T-helper 17 cell (primary cell): ENCODE results near the gene SYPL2. TPM values are rescaled to one million over a fixed set of nuclear protein-coding genes. Genes with fewer than 3 reads are reported as not detected.
"Not testable (repeated sequence)": the region's sequence is repeated elsewhere in the genome, so short reads cannot be mapped to it uniquely, and the experiment has no call there.

ENCODE experiments used
- ATAC-seq: fragments of 150-1000 bp; cut with Tn5 transposase; 2 replicates; pipeline ENCODE4 v1.10.0; 2021; ENCODE audit warnings: mild to moderate bottlenecking, moderate library complexity
- DNase-seq, 3 donors: peaks; one replicate each; pipeline versions ENCODE4 v3.0.0 to v3.0.0-alpha.2; 2020 to 2021
- H3K9me3 ChIP-seq: one replicate; pipeline ENCODE4 v1.7.0; 2013; ENCODE audit warnings: low read length, mild to moderate bottlenecking; ENCODE audit not compliant: control insufficient read depth, poor library complexity, severe bottlenecking
- H3K27ac Mint-ChIP-seq: one replicate; pipeline ENCODE4 v1.8.0; 2022; ENCODE audit warnings: mild to moderate bottlenecking, moderate library complexity, mixed read lengths
- H3K27me3 Mint-ChIP-seq: one replicate; pipeline ENCODE4 v1.8.0; 2022; ENCODE audit warnings: mixed read lengths
- H3K36me3 Mint-ChIP-seq: one replicate; pipeline ENCODE4 v1.8.0; 2022; ENCODE audit warnings: low read depth, mixed read lengths
- H3K4me1 Mint-ChIP-seq: one replicate; pipeline ENCODE4 v1.8.0; 2022; ENCODE audit warnings: mild to moderate bottlenecking, mixed read lengths
- H3K4me3 Mint-ChIP-seq: one replicate; pipeline ENCODE4 v1.8.0; 2022; ENCODE audit warnings: mild to moderate bottlenecking, moderate library complexity, mixed read lengths
- total RNA-seq, 4 donors: library from RNA in 2 of 4; stranded (reverse) in 2 of 4; gene quantifications; one replicate each; pipeline ENCODE4 v1.2.3 and lab custom pipeline; 2022 to 2026

Gene SYPL2
- total RNA-seq, 2 donors from 2014 or later: not detected

DNA sequence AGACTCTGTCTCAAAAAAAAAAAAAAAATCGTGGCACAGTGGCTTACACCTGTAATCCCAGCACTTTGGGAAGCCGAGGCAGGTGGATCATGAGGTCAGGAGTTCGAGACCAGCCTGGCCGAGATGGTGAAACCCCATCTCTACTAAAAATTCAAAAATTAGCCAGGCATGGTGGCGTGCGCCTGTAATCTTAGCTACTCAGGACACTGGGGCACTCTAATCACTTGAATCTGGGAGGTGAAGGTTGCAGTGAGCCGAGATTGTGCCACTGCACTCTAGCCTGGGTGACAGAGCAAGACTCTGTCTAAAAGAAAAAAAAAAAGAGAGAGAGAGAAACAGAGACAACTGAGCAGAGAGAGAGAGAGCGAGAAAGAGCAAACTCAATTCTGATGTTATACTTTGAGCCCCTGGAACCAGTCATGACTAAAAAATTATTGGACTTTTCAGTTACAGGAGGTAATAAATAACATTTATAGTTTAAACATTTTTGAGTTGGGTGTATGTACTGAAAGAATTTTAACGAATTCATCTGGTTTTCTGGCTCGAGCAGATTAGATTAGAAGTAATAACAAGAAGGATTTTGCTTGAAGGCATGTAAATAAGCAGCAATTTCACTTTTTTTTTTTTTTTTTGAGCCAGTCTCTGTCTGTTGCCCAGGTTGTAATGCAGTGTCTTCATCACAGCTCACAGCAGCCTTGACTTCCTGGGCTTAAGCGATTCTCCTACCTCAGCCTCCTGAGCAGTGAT is 20.2 kb upstream of the SYPL2 start:
- H3K36me3 Mint-ChIP-seq, DNase-seq, H3K9me3 ChIP-seq, H3K4me3 Mint-ChIP-seq, H3K27ac Mint-ChIP-seq, H3K4me1 Mint-ChIP-seq, ATAC-seq: not testable (repeated sequence)
- peaks cover 31% of the 10 kb centered on the region for H3K27me3 Mint-ChIP-seq

DNA sequence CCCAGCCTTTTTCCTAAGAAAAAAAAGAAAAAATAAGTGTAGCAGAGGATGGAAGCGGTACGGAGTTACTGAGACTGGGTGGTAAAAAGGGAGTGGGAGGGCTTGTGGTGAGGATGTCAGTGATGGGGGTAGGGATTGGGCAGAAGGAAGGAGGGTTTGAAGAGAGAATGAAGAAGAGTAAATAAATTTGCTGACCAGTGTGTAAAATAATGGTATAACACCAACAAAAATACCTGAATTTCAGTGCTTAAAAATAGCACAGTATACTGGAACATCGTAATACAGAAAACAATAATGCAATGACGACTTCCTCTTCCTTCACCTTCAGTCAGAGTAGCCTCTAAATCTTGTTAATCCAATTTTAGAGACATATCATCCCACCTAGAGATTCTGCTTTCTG is 18.8 kb upstream of the SYPL2 start:
- no peaks in the 10 kb centered on the region for H3K36me3 Mint-ChIP-seq
- no peak for ATAC-seq

DNA sequence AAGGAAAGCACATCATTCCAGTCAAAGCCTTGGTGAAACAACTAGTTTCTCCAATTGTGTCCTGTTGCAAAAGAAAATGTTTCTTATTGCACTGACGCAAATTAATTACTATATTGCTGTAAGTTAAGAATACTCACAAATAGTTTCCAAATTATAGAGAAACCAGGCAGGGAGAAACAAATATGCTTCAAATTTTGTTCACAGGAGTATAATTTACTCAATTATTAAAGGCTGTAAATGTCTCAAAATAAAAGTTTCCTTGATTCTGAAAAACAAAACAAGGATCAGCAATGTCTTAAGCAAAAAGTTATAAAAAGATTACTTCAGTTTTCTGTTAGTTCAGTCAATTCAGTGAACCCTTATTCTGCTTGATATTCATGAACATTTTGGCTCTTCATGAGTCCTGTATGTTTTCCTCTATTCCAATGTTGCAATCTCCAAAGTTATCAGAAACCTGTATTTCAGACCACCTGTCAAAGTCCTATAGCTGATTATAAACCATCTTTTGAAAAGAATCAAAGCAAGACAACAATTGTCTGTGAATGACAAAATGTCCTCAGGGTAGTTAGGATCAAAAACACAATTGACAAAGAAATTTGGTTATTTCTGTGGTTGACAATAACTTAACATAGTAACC is 11.7 kb upstream of the SYPL2 start:
- no peaks in the 10 kb centered on the region for H3K36me3 Mint-ChIP-seq
- peaks cover 41% of the 10 kb centered on the region for H3K27me3 Mint-ChIP-seq
- no peaks in the 10 kb centered on the region for H3K4me1 Mint-ChIP-seq
- DNase-seq (no peak), ATAC-seq (no peak)
- H3K9me3 ChIP-seq: no peaks in the 10 kb centered on the region
- H3K27ac Mint-ChIP-seq: no peak overlapping the region
- no peak overlapping the region for H3K4me3 Mint-ChIP-seq

More for the DNA sequence above, 18.8 kb upstream of the SYPL2 start:
- Mint-ChIP-seq H3K4me1 (peaks cover 3% of the 10 kb centered on the region), H3K4me3 (no peak overlapping the region), H3K27ac (no peak overlapping the region), H3K27me3 (peaks cover 40% of the 10 kb centered on the region)
- no peaks in the 10 kb centered on the region for H3K9me3 ChIP-seq
- no peak for DNase-seq

DNA sequence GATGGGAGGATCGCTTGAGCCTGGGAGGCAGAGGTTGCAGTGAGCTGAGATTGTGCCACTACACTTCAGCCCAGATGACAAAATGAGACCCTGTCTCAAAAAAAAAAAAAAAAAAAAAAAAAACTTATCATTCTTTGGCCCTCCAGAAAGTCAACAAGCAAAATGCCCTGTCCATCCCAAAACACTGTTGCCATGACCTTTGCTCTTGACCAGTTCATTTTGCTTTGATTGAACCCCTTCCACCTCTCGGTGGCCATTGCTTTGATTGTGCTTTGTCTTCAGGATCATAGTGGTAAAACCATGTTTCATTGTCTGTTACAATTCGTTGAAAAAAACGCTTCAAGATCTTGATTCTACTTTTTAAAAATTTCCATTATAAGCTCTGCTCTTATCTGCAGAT is 8.5 kb upstream of the SYPL2 start:
- no peaks in the 10 kb centered on the region for H3K36me3 Mint-ChIP-seq
- H3K27ac Mint-ChIP-seq: no peak overlapping the region
- no peaks in the 10 kb centered on the region for H3K9me3 ChIP-seq
- no peak for DNase-seq
- no peaks in the 10 kb centered on the region for H3K4me1 Mint-ChIP-seq
- ATAC-seq: no peak
- peaks cover 40% of the 10 kb centered on the region for H3K27me3 Mint-ChIP-seq
- no peak overlapping the region for H3K4me3 Mint-ChIP-seq

DNA sequence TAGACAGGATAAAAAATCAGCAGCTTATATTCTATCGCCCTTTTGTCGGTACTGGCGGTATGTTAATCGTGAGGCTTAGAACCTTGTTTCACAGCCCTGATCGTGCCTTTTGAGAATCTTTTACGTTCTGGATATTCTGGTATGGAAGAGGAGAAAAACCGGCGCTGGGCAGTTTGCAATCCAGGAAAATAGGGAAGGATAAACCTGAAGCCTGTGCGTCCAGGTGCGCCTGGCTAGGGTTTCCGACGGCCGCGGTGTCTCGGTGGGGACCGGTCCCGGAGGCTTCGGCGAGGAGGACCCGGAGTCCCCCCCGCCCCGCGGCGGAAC is 258 bp upstream of the SYPL2 start:
- Mint-ChIP-seq H3K27ac (no peak overlapping the region), H3K36me3 (peaks cover 3% of the 10 kb centered on the region), H3K4me1 (peaks cover 7% of the 10 kb centered on the region), H3K4me3 (peak overlapping the region; percentile 78), H3K27me3 (peaks cover 76% of the 10 kb centered on the region)
- no peak for DNase-seq
- no peaks in the 10 kb centered on the region for H3K9me3 ChIP-seq
- ATAC-seq: no peak

DNA sequence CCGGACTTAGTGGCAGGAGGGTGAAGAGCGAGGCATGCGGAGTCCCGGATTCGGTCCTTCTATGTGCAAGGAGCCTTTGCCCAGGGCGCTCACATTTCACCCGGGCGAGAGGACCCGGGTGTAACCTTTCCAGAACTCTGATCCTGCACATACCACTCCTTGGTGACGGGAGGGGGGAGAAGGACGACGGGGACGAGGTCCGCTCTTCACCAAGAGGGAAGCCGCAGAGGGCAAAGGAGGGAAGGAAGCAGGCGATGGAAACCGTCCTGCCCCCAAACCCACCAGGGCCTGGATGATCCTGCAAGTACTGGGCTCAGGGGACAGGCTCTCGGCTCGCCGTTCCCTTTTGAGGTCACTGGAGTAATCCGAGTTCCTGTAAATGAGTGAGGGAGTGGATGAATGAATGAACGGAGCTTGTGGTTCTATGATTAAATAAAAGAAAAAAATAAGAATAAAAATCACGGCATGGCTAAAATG is 993 bp downstream of the SYPL2 start:
- ATAC-seq (no peak), DNase-seq (no peak)
- H3K9me3 ChIP-seq: no peaks in the 10 kb centered on the region
- H3K27me3 Mint-ChIP-seq: peaks cover 69% of the 10 kb centered on the region
- H3K4me1 Mint-ChIP-seq: peaks cover 7% of the 10 kb centered on the region
- peaks cover 3% of the 10 kb centered on the region for H3K36me3 Mint-ChIP-seq
- no peak overlapping the region for H3K27ac Mint-ChIP-seq
- peak overlapping the region; percentile 78 for H3K4me3 Mint-ChIP-seq

DNA sequence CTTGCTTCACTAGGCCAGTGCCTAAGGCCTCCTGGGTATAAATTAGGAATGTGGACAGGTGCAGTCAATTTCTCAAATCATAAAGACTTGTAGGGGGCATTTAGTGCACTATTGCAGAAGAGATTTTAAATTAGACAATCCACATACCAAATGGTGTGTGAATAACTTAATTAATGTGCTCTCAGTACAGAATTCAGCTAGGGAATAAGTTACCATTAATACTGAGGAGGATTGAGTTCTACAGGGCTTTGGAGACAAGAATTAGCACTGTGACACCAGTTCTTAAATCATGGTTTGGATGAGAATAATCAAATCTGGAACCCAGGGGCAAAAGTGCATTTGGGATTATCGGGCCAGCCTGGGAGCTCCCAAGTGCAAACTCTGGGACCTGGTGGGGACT is 1.7 kb downstream of the SYPL2 start:
- no peak for ATAC-seq
- Mint-ChIP-seq H3K27me3 (peaks cover 69% of the 10 kb centered on the region), H3K27ac (no peak overlapping the region), H3K4me3 (peak overlapping the region; percentile 78), H3K36me3 (peaks cover 3% of the 10 kb centered on the region), H3K4me1 (peaks cover 7% of the 10 kb centered on the region)
- no peaks in the 10 kb centered on the region for H3K9me3 ChIP-seq
- no peak for DNase-seq

DNA sequence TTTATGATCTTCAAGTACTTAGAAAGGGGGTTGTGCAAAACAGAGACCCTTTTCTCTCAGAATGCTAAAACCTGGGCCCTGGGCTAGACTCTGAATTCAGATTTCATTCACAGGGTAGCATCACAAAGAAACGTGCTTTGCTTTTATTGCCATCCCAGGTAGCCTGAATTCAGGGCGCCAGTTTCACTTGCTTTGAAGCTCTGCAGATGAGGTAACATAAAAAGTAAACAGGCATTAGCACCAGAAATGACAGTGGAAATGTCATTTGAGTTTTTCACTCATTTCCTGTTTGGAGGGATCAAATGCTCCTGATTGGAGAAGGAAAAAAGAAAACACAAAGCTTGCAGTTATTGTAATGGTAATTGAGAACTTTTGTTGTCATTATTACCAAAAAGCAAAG is 2.6 kb downstream of the SYPL2 start:
- H3K4me3 Mint-ChIP-seq: no peak overlapping the region
- H3K27ac Mint-ChIP-seq: no peak overlapping the region
- H3K27me3 Mint-ChIP-seq: peaks cover 68% of the 10 kb centered on the region
- DNase-seq (no peak), ATAC-seq (no peak)
- H3K36me3 Mint-ChIP-seq: peaks cover 3% of the 10 kb centered on the region
- H3K9me3 ChIP-seq: no peaks in the 10 kb centered on the region
- peaks cover 7% of the 10 kb centered on the region for H3K4me1 Mint-ChIP-seq

DNA sequence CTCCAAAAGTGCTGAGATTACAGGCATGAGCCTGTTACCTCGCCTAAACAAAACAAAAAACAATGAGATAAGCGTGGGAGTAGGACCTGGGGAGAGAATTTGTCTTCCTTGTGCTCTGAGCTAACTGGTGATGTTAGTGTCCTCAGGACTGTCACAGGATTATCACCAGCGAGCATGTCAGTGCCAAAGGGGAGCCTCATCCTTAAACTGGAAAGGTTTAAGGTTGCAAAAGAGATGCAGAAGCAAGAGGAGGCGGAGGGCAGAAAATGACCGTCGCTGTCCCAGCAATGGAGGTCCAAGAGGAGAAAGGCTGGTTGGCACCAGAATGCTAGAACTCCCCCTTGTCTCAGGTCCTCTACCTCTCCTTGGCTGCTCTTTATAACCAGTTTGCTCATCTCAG is 3.9 kb downstream of the SYPL2 start:
- H3K9me3 ChIP-seq: no peaks in the 10 kb centered on the region
- Mint-ChIP-seq H3K27me3 (peaks cover 61% of the 10 kb centered on the region), H3K36me3 (no peaks in the 10 kb centered on the region), H3K4me3 (no peak overlapping the region), H3K4me1 (peaks cover 7% of the 10 kb centered on the region), H3K27ac (no peak overlapping the region)
- no peak for ATAC-seq
- DNase-seq: no peak

DNA sequence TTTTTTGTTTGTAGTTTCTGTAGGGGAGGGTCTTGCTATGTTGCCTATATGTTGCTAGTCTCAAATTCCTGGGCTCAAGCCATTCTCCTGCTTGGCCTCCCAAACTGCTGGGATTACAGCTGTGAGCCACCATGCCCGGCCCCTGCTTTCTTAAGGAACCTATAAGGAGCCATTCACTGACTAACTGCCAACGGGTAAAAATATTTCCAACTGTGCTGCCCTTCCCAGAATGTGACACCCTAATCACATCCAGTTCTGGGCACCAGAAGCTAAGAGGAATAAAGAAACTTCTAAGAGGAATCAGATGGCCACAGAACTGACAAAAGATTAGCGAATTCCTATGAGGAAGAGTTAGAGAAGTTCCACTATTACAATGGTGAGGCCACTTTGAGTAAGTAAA is 6.4 kb downstream of the SYPL2 start:
- ATAC-seq: no peak
- no peak for DNase-seq

DNA sequence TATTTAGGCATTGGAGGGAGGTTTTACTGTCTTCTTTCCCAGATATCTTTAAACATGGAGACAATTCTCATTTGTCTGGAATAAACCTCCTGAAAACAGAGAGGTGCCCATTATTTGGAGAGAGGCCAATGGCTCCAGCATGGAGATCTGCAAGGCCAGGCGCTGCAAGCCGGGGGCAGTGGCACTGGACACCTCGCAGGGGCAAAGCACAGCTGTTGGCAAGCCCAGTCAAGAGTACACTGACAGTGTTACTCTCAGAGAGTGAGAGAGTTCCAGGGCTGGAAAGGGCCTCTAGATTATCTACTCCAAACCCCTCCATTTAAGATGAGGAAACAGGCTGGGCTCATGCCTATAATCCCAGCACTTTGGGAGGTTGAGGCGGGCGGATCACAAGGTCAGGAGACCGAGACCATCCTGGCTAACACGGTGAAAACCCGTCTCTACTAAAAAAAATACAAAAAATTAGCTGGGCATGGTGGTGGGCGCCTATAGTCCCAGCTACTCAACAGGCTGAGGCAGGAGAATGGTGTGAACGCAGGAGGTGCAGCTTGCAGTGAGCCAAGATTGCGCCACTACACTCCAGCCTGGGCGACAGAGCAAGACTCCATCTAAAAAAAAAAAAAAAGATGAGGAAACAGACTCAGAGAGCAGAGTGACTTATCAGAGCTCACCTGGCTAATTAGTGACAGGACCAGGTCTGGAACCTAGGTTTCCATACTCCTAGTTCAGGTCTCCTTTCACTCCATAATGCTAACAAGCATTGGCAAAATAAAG is 7.1 kb downstream of the SYPL2 start:
- H3K4me1 Mint-ChIP-seq, H3K27ac Mint-ChIP-seq, H3K9me3 ChIP-seq, H3K36me3 Mint-ChIP-seq, ATAC-seq, H3K4me3 Mint-ChIP-seq, DNase-seq: not testable (repeated sequence)
- H3K27me3 Mint-ChIP-seq: peaks cover 59% of the 10 kb centered on the region

More for the DNA sequence above, 6.4 kb downstream of the SYPL2 start:
- Mint-ChIP-seq H3K4me3 (no peak overlapping the region), H3K4me1 (no peaks in the 10 kb centered on the region), H3K27ac (no peak overlapping the region), H3K36me3 (no peaks in the 10 kb centered on the region), H3K27me3 (peaks cover 66% of the 10 kb centered on the region)
- no peaks in the 10 kb centered on the region for H3K9me3 ChIP-seq

DNA sequence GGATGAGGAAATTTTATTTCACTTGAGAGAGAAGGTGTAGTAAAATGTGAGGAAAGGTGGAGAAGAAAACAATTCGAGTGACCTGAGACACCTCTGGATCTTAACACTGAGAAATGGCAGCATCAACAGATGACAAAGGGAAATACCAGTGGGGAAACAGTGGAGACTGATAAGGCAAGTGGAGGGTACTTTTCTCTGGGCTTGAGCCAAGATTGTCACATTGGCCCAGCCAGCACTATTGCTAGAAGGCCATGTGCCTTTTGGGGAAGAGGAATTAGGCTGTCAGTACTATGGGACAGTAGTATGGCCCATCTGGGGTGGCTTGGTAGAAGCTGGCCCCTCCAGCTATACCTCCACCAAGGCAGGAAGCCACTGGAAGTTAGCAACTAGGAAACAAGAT is 8.4 kb downstream of the SYPL2 start:
- Mint-ChIP-seq H3K36me3 (no peaks in the 10 kb centered on the region), H3K4me1 (peaks cover 3% of the 10 kb centered on the region), H3K27me3 (peaks cover 59% of the 10 kb centered on the region), H3K4me3 (no peak overlapping the region), H3K27ac (no peak overlapping the region)
- no peak for ATAC-seq
- H3K9me3 ChIP-seq: no peaks in the 10 kb centered on the region
- no peak for DNase-seq

DNA sequence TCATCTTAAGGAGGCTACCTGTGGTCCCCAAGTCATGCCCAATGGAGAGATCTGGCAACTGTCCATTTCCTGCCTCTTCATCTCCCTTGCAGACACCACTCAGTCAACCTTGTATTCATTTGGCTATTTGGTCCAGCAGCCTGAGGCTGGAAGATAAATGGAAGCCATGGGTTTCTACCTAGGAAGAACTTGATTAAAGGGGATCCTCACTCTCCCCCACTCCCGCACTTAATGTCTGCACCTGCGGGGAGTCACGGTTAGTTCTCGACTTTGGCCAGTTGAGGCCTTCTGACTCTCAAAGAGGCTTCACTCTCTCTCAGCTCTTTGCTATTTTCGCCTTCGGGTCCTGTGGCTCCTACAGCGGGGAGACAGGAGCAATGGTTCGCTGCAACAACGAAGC is 8.9 kb downstream of the SYPL2 start:
- H3K36me3 Mint-ChIP-seq: no peaks in the 10 kb centered on the region
- H3K4me3 Mint-ChIP-seq: no peak overlapping the region
- ATAC-seq (no peak), DNase-seq (no peak)
- peaks cover 3% of the 10 kb centered on the region for H3K4me1 Mint-ChIP-seq
- peaks cover 56% of the 10 kb centered on the region for H3K27me3 Mint-ChIP-seq
- no peaks in the 10 kb centered on the region for H3K9me3 ChIP-seq
- no peak overlapping the region for H3K27ac Mint-ChIP-seq
